Activated CD4-positive, alpha-beta T cell treated with anti-CD3 and anti-CD28 coated beads for 4 hours (primary cell): ENCODE data around the gene MID2.
"Not testable (repeated sequence)": the region's sequence is repeated elsewhere in the genome, so short reads cannot be mapped to it uniquely, and the experiment has no call there.

Experiments
- DNase-seq, 2 donors: peaks; one replicate each; pipeline ENCODE4 v3.0.0-alpha.2; 2020

MID2 gene, protein sequence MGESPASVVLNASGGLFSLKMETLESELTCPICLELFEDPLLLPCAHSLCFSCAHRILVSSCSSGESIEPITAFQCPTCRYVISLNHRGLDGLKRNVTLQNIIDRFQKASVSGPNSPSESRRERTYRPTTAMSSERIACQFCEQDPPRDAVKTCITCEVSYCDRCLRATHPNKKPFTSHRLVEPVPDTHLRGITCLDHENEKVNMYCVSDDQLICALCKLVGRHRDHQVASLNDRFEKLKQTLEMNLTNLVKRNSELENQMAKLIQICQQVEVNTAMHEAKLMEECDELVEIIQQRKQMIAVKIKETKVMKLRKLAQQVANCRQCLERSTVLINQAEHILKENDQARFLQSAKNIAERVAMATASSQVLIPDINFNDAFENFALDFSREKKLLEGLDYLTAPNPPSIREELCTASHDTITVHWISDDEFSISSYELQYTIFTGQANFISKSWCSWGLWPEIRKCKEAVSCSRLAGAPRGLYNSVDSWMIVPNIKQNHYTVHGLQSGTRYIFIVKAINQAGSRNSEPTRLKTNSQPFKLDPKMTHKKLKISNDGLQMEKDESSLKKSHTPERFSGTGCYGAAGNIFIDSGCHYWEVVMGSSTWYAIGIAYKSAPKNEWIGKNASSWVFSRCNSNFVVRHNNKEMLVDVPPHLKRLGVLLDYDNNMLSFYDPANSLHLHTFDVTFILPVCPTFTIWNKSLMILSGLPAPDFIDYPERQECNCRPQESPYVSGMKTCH

DNA sequence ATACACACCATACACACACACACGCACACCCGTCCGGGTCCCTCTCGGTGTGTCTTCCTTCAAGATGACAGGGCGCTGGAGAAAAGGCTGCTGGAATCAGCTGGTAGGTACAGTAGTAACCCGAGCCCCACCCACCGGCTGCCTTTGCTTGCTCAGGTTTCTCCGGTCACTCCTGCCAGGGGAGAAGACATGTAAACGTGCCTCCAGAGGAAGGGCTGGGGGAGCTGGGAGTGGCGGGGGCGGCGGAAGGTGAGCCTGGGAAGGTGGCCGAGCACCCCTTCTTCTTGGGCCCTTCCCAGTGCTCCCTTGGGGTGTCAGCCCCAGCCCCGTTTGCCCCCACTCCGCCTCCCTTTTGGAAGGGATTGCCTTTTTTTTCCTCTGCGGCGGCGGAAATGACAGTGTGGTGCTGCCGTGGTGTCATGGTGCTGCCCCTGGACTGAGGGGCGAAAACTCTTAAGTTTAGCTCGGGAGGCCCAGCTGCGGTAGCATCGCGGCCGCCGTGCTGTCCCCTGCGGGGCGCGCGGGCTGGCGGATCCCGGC lies at the start of gene MID2:
TSS of gene MID2 (plus strand) at position 169 of the 540 bp plus-strand sequence. CDS start 561 bp downstream, outside the sequence.
- peak; percentile 35 to 42 for DNase-seq

DNA sequence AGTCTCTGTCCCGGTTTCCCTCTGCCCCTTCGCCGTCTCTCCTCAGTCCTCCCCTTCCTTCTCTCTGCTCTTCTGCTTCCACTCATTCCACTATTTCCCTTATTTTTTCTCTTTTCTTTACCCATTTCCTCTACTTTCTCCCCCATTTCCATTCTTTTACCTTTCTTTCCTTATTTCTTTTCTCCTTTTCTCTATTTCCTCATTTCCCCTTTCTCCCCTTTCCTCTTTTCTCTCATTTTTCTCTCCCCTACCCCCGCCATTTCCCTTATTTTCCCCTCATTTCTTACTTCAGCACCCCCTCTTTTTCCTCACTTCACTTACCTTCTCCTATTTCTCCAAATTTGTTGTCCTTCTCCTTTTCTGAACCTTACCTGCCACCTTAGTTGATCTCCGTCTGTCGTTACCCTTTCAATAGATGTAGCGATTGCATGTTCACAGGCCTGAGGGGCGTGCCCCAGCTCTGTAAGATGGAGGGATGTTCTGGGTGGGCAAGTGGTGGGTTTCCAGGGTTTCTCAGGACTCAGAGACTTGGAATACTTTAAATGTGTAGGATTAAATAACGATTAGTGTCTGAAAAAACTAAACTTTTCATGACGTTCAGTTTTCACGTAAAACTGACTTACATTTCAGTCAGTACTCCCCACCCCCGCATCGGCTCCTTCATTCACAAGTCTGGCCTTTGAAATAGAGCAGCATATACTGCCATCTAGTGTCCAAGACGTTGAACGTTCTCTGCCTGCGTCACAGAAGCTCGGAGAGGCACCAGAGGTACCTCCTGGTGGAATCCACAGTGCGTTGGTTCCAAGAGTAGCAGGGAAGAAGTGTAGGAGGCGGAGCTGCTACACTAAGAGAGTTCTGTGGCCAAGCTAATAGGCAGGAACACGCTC lies 48.8 kb upstream of the MID2 start:
- DNase-seq = peak; percentile 82 to 85

DNA sequence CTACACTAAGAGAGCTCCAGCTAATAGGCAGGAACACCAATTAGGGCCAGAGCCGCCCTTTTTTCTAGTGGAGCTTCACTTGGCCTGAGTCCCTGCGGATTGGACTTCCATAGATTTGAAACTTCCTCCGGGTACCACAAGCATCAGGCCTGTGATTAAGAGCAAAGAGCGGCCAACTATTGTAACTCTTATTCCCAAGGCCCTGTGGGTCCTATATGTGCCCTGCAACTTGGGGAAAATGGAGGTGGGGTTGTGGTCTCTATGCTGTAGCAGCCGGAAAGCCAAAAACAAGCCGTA lies 48.2 kb upstream of the MID2 start, which contains the start of gene NCBP2L:
TSS of gene NCBP2L (plus strand) at position 198 of the 297 bp plus-strand sequence. CDS start 16,488 bp downstream, outside the sequence.
- no peak for DNase-seq

DNA sequence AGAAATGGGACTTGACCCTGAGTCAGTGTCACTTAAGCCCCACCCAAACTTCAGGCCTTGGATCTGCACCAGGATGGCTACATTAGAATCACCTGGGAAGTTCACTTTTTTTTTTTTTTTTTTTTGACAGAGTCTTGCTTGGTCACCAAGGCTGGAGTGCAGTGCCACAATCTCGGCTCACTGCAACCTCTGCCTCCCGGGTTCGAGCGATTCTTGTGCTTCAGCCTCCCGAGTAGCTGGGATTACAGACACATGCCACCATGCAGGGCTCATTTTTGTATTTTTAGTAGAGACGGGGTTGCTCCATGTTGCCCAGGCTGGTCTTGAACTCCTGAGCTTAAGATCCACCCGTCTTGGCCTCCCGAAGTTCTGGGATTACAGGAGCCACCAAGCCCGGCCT lies 45.1 kb upstream of the MID2 start:
- DNase-seq = no peak

DNA sequence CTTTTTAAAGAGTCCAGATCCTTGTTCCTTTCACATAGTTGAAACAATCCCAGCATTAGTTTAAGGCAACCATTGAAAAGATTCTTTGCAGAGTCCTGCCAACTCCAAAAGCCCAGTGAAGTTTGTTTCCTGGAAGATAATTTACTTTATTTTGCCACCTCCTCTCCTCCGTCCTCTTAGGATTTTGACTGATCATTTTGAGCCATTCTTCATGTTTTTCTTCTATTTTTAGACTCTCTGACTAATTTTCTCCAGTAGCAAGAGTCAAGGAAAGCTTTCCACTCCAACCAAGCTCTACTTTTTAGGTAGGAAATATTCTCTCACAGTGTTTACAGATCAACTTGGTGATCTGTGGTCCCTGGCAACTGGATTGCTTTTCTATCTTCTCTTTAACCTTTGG lies 37.8 kb upstream of the MID2 start:
- DNase-seq = no peak

DNA sequence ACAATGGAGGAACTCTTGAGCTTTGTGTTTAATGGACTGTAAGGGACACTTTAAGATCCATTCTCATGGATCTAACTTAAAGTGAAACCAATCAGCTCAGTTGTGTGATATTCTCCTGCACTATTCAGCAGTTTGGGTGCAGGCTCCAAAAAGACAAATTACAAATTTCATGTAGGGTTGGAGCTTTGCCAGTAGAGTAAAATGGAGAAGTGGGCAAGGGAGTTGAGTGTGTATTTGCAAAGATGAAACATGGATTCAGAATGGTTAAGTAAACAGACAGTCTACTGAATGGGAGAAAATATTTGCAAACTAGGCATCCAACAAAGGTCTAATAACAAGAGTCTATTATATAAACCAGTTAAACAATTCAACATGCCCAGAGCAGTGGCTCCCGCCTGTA lies 21.2 kb upstream of the MID2 start:
- DNase-seq = no peak

DNA sequence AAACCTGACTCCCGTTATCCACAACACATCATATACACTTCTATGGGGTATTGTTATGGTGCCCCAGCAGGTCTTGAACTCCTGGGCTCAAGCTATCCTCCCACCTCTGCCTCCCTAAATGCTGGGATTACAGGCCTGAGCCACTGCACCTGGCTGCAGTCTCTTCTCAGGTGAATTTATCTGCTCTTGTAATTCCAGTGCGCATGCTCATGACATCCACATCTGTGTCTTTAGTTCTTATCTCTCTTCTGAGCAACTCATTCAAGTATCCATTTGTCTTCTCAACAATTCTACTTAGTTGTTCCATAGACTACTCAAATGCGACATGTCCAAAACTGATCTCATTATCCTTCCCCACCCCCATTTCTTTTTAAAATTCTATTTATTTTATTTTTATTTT lies 20.5 kb upstream of the MID2 start:
- DNase-seq = no peak

DNA sequence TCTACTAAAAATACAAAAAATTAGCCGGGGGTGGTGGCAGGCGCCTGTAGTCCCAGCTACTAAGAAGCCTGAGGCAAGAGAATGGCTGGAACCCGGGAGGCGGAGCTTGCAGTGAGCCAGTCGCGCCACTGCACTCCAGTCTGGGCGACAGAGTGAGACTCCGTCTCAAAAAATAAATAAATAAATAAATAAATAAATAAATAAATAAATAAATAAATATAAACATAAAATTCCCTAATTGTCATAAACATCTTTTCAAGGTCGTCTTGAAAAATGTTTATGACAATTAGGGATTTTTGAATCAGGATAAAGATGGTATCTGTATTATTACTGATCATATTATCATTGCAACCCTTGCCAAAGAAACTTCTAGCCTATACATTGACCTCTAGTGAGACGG lies 15.6 kb upstream of the MID2 start:
- DNase-seq = not testable (repeated sequence)

DNA sequence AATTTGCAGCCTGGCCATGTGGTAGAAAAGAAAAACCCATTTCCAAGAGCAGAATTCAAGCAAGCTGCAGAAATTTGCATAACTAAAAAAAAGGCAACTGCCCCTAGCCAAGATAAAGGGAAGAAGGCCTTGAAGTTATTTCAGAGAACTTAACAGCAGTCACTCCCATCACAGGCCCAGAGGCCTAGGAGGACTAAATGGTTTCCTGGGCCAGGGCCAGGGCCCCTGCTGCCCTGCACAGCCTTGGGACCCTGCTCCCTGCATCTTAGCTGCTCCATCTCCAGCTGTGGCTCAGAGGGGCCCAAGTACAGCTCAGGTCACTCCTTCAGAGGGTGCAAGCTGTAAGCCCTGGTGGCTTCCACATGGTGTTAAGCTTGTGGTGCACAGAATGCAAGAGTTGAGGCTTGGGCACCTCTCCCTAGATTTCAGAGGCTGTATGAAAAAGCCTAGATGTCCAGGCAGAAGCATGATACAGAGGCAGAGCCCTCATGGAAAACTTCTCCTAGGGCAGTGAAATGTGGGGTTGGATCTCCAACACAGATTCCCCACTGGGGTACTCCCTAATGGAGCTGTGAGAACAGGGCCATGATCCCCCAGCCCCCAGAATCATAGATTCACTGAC lies 6.7 kb upstream of the MID2 start:
- no peak for DNase-seq

DNA sequence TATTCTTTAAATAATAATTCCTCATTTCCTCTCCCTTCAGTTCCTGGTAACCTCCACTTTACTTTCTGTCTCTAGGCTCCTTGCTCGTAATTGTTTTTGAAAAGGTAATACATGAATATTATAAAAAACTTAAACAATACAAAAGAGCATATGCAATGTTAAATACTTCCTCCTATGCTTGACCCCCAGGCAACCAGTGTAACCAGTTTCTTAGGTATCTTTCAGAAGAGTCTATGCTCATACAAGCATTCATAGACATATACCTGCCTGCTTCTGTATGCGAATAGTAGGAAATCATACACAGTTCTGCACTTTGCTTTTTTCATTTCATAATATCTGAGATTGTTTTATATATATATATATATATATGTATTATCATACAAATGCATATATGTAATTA lies 2.6 kb upstream of the MID2 start:
- no peak for DNase-seq

DNA sequence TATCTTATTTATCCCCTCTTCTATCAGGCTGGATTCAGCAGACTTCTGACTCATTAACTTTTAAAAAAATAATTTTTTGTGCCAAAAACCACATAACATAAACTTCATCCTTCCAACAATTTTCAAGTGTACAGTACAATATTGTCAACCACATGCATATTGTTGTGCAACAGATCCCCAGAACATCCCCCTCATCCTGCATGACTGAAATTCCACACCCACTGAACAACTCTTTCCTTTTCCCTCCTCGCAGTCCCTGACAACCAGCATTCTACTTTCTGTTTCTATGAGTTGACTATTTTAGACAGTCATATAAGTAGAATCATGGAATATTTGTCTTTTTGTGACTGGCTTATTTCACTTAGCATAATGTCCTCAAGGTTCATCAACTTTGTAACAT lies 2.2 kb upstream of the MID2 start:
- DNase-seq = no peak

DNA sequence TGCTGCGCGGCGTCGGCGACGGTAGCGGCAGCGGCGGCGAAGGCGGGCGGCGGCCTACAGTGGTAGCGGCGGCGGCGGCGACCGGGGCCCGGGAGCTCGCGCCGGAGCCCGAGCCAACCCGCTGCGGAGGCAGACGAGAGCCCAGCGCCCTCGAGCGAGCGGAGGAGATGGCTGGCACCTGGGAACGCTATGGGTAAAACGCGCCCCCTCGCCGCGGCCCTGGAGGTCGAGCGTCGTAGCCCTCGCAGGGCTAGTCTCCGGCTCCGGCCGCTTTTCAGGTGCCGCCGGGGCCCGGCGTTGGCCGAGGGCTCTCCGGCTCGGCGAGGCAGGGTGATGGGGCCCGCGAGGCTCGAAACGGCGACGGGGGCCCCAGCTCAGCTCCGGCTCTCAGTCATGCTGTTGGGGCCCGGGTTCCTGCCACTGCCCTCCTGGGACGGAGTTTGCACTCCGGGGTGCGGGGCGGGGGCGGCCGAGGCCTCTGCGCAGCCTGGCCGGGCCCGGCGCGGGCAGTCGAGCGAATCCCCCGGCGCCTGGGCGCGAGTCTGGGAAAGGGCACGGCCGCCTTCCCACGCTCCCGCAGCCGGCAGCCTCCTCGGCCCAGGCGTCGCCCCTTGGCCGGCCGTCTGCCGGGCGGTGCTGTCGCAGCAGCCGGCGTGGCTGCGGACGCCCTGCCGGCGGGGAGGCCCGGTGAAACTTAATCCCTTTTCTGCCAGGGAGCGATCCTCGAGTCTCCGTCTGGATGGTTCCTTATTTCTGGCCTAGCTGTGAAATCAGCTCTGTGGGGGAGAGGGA lies 768 bp downstream of the MID2 start:
- peak; percentile 24 to 26 for DNase-seq

DNA sequence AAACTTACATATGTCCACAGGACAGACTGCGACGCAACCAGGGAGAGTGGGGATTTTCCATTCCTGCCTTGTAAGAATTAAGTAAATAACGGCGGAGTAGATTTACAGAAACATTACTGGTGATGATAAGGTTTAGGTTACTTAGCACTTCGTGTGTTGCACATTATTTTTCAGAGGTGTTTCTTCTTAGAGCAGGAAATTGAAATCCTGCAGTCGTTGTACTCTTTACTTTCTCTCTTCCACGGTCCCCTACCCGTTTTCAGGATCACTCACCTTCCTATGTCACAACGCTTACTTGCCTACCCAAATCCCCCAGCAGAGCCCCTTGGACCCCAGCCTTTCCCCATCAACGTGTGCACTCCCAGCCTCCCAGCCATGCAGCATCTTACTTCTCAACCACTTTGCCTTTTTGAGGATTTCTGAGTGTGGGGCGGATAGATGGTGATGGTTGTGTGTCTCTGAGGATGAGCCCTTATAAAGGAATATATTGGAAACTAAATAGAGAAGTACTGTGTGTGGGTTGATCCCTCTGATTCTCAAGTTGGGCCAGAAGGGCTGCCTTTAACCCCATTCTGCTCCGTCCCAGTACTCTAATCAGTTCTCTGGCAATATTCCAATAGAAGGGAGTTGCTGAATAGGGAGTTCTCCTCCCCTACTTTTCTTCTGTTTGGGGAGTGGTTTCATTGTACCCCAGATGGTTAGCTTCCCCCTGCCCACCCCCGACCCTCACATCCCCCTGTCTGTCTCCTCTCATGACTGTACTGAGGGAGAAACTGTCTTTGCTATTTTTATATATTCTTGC lies 1.6 kb downstream of the MID2 start:
- no peak for DNase-seq

DNA sequence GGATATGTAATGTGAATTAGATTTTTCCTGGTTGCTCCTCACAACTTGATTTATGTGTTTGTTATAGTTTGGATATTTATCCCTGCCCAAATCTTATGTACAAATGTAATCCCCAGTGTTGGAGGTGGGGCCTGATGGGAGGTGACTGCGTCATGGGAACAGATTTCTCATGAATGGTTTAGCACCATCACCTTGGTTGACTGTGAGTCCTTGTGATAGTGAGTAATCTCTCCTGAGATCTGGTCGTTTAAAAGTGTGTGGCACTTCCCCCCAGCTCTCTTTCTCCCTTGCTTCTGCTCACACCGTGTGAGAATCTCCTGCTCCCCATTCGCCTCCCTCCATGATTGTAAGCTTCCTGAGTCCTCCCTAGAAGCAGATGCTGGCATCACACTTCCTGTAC lies 2.2 kb downstream of the MID2 start:
- no peak for DNase-seq

DNA sequence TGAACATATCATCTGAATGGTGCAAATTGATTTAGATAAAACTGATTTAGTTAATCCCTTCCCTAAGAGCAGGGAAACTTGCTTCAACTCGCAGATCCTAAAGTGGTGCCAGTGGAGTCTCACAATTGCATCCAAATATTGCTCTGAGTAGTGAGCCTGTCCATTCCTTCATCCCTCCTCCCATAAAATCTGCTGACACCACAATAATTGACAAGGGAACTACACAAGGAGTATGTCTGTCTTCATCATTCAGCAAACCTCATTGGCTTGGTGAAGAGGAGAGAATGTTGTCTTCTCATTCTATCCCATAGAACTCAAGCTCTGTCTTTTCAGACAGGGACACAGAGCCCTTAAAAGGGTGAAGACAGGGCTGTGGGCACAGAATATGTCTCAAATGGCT lies 4.2 kb downstream of the MID2 start:
- DNase-seq = no peak

DNA sequence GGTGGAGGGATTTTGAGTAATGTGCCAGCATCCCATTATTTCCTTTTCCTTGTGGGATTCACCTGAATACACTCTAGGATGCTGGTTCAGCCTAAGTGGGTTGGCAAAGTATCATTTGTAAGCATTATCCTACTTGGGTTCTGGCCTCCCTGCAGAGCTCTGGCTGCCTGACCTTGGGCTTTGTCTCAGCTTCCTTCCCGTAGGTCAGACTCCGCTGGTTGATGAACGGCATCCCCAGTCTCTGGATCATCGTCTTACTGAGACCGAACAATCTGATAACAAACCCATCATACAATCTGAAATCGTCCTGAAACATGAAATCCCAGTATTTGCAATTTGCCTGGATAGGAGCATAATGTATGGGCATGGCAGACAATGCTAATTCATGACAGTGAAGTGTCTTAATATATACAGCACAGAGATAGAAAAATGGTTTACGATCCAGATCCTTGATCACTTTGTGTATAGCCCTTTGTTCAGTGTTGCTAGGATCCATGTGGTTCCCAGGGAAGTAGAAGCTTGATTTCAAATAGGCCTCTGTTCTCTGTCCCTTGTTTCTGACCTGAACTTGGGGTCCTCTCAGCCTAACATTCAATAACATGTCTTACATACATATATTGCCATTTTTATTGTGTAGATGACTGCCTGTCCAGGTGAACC lies 5.5 kb downstream of the MID2 start:
- DNase-seq = no peak

DNA sequence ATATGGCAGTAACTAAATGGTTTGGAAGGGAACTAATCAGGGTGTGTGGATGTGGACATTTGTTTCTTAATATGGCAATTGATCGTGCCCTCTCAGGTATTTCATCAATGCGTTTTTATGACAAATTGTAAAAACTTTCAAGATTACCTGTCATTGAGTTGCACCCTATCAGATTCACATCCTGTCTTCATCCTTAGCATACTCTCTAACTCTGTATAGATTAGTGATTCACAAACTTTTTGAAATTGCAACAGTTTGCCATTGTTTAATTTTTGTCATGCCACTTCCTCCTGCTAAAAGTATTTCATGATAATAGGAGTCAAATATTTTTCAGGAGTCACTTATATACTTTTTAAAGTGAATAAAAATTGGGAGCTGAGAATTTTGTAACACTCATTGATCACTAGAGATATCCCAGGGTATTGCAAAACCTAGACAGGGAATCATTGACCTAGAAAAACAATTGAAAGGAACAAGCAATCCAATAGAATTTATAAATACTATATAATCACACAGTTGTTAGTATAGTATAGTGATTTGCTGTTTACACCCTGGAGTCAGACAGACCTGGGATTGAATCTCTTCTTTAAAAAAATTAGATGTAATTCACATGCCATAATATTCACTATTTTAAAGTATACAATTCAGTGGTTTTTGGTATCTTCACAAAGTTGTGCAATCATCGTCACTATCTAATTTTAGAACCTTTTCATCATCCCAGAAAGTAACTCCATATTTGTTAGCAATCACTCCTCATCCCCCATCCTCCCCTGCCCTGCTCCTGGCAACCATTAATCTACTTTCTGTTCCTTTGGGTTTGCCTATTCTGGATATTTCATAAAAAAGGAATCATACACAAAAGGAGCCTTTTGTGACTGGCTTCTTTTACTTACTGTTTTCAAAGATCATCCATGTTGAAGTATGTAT lies 8.9 kb downstream of the MID2 start:
- no peak for DNase-seq

DNA sequence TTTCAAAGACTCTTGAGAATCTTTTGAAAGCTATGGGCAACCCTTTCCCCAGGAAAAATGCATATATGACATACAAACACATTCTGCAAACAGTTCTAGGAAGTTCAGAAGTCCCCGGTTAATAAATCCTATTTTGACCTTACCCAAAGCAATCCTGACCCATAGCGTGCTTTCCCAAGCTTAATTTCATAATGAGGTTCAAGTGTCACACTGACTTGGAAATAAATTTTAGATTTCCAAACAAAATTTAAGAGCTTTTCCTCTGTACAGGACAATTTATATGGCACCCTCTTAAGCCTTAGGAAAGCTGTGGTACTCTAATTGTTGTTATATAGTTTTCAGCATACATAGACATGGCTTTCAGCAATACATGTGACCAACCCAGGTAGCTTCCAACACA lies 11.3 kb downstream of the MID2 start:
- DNase-seq = no peak

DNA sequence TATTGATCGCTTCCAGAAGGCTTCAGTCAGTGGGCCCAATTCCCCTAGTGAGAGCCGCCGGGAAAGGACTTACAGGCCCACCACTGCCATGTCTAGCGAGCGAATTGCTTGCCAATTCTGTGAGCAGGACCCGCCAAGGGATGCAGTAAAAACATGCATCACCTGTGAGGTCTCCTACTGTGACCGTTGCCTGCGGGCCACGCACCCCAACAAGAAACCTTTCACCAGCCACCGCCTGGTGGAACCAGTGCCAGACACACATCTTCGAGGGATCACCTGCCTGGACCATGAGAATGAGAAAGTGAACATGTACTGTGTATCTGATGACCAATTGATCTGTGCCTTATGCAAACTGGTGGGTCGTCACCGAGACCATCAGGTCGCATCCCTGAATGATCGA lies 15.3 kb downstream of the MID2 start:
- DNase-seq = no peak
